B cell (primary cell): Measurements from ENCODE around the gene CD209. TPM values are rescaled to one million over a fixed set of nuclear protein-coding genes. Genes with fewer than 3 reads are reported as not detected.

Experiments used
- ATAC-seq: fragments of 200-7000 bp; cut with Tn5 transposase; one replicate; pipeline ENCODE4 v1.10.0; 2021; ENCODE audit warnings: low read depth, mild to moderate bottlenecking, moderate number of reproducible peaks, moderate library complexity
- CTCF ChIA-PET: fragments of 350-600 bp; sonication (Branson Sonifier 250); formaldehyde crosslinking; loops from one replicate; lab custom pipeline; 2021; ENCODE audit warnings: antibody characterized with exemption, inconsistent platforms; lab: Charles Lee
- POLR2A ChIA-PET: fragments of 350-600 bp; sonication (Branson Sonifier 250); formaldehyde crosslinking; loops from one replicate; lab custom pipeline; 2021; ENCODE audit warnings: antibody characterized with exemption; lab: Charles Lee
- DNase-seq: peaks from one replicate; pipeline ENCODE4 v3.0.0; 2013
- H2AFZ ChIP-seq: 2 replicates; pipeline ENCODE4 v1.6.1; 2012; ENCODE audit warnings: mild to moderate bottlenecking, low read depth, low read length; ENCODE audit not compliant: insufficient read depth, poor library complexity, severe bottlenecking
- H3K27ac ChIP-seq, 2 donors: 1 replicate in 1 of 2; 2 replicates in 1 of 2; pipeline ENCODE4 v1.5.1; 2012 to 2013; ENCODE audit warnings: low read length in 2 of 2, mild to moderate bottlenecking in 2 of 2, moderate library complexity in 1 of 2
- H3K27me3 ChIP-seq, 4 experiments: fragments of 200-600 bp in 1 of 4; sonication (generic) in 1 of 4; replicated peaks in 1 of 4; 1 replicate in 2 of 4; 2 replicates in 2 of 4; pipeline versions ENCODE4 v1.6.1 to v1.7.0; 2013 to 2016; ENCODE audit warnings: low read length in 3 of 4, mild to moderate bottlenecking in 2 of 4, mixed read lengths in 1 of 4, moderate library complexity in 1 of 4; ENCODE audit not compliant: insufficient read depth in 4 of 4, control insufficient read depth in 3 of 4; ENCODE audit errors: control extremely low read depth in 1 of 4
- H3K36me3 ChIP-seq, 2 experiments: replicated peaks in 1 of 2; 1 replicate in 1 of 2; 2 replicates in 1 of 2; pipeline versions ENCODE4 v1.6.1 to v1.7.1; 2013; ENCODE audit warnings: low read length in 1 of 2; ENCODE audit not compliant: insufficient read depth in 2 of 2, control insufficient read depth in 1 of 2; ENCODE audit errors: control extremely low read depth in 1 of 2, extremely low read depth in 1 of 2
- H3K4me1 ChIP-seq, 2 donors: fragments of 200-600 bp in 1 of 2; sonication (generic) in 1 of 2; 1 replicate in 1 of 2; 2 replicates in 1 of 2; pipeline versions ENCODE4 v1.5.1 to v1.6.1; 2013 to 2017; ENCODE audit warnings: low read length in 2 of 2; ENCODE audit not compliant: control insufficient read depth in 2 of 2, insufficient read depth in 2 of 2
- H3K4me2 ChIP-seq: replicated peaks from 2 replicates; pipeline ENCODE3; 2012; ENCODE audit warnings: mild to moderate bottlenecking, low read depth, low read length; ENCODE audit not compliant: poor library complexity, severe bottlenecking
- H3K4me3 ChIP-seq, 5 experiments: fragments of 200-600 bp in 1 of 5; sonication (generic) in 1 of 5; 1 replicate in 3 of 5; 2 replicates in 2 of 5; pipeline versions ENCODE4 v1.5.1 to v1.7.0; 2011 to 2016; ENCODE audit warnings: low read length in 4 of 5, mild to moderate bottlenecking in 4 of 5, low read depth in 2 of 5, control low read depth in 1 of 5, moderate library complexity in 1 of 5; ENCODE audit not compliant: insufficient read depth in 1 of 5; ENCODE audit errors: control extremely low read depth in 1 of 5, extremely low read depth in 1 of 5
- H3K79me2 ChIP-seq: fragments of 200-600 bp; sonication (generic); one replicate; pipeline ENCODE4 v1.6.0; 2016; ENCODE audit warnings: low read length; ENCODE audit not compliant: control insufficient read depth, insufficient read depth
- H3K9ac ChIP-seq: fragments of 200-600 bp; sonication (generic); 2 replicates; pipeline ENCODE4 v1.6.1; 2017; ENCODE audit warnings: mild to moderate bottlenecking, low read length, moderate library complexity
- H3K9me3 ChIP-seq, 3 donors: one replicate each; pipeline versions ENCODE4 v1.6.1 to v1.7.1; 2013; ENCODE audit warnings: low read length in 2 of 3; ENCODE audit not compliant: control insufficient read depth in 2 of 3, insufficient read depth in 1 of 3; ENCODE audit errors: control extremely low read depth in 1 of 3
- H4K20me1 ChIP-seq: 2 replicates; pipeline ENCODE4 v1.6.0; 2012; ENCODE audit warnings: mild to moderate bottlenecking, low read length; ENCODE audit not compliant: insufficient read depth, control insufficient read depth, poor library complexity, severe bottlenecking
- H3K27ac Mint-ChIP-seq: one replicate; pipeline ENCODE4 v1.8.0; 2021; ENCODE audit warnings: mixed read lengths
- H3K27me3 Mint-ChIP-seq: one replicate; pipeline ENCODE4 v1.8.0; 2021; ENCODE audit warnings: mixed read lengths
- H3K4me1 Mint-ChIP-seq: one replicate; pipeline ENCODE4 v1.8.0; 2021; ENCODE audit warnings: mixed read lengths
- H3K4me3 Mint-ChIP-seq: one replicate; pipeline ENCODE4 v1.8.0; 2021; ENCODE audit warnings: mixed read lengths
- H3K9me3 Mint-ChIP-seq: one replicate; pipeline ENCODE4 v1.8.0; 2022; ENCODE audit warnings: mixed read lengths; ENCODE audit not compliant: insufficient read depth
- CTCF ChIP-seq: fragments of 200-600 bp; IDR thresholded peaks from one replicate; pipeline ENCODE4 v1.8.0; 2022; ENCODE audit warnings: antibody characterized with exemption, mild to moderate bottlenecking
- EZH2 ChIP-seq: IDR thresholded peaks from 2 replicates; pipeline ENCODE4 v1.6.1; 2012; ENCODE audit warnings: borderline replicate concordance, low read depth, mild to moderate bottlenecking, moderate library complexity, low read length; ENCODE audit not compliant: insufficient read depth, poor library complexity, severe bottlenecking
- WGBS: methylation state at CpG from one replicate; pipeline ENCODE4 v1.1.5; 2013; ENCODE audit warnings: missing lambda C conversion rate; ENCODE audit not compliant: insufficient coverage; 5-methylcytosine and 5-hydroxymethylcytosine counted together
- intact Hi-C: fragments of 100-400 bp; cut with micrococcal nuclease; formaldehyde crosslinking; loops from one replicate; pipeline ENCODE4 v1.10.0; 2022
- polyA plus RNA-seq: library from polyadenylated mRNA; depleted of rRNA; stranded (reverse); fragments of >200 nt; gene quantifications from 2 replicates; pipeline ENCODE4 v1.2.3, GENCODE V29; 2012
- total RNA-seq, 2 donors: library from RNA; stranded (reverse); fragments of 120-200 nt in 1 of 2; gene quantifications; 1 replicate in 1 of 2; 2 replicates in 1 of 2; pipeline versions ENCODE4 v1.2.3 to v1.2.4, GENCODE V29; 2013 to 2022

Gene CD209
- total and polyA plus RNA-seq, 2 donors (not counting 1 experiment from before 2014, with no cell fraction given), result 0.10 TPM; not detected in 1

DNA sequence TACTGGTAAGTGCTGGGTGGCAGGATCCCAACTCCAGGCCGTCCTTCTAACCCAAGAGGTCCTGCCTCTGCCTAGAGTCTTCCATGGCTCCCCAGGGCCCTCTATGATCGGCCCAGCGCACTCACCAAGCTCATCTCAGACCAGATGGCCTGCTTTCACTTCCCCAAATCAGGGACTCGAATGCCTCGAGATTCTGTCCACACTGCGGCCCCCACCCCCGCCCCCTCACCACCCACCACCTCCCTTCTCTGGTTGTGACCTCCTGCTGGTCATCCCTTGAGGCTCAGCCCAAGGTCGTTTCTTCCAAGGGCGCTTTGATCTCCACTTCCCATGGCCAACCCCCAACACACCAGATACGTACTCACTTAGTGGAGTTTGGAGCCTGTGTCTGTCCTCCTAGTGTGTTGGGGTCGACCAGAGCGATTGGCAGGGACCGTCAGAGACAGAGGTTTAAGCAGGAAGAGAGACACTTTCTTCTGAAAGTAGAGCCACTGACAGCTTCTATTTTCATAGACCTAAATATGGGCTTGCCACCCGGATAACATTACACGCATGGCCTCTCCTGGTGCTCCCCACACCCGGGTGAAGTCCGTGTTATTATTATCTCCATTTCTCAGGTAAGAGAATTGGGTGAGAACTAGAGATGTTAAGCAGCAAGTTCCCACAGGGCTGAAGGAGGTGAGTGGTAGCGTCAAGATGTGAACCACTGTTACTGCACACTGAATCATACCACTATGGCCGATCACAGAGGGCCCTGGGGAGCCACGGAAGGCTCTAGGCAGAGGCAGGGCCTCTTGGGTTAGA is 45.5 kb downstream of the CD209 start, which contains the start of gene FCER2:
FCER2 (minus strand) TSS at position 478 of the 804 bp plus-strand sequence. CDS start 2,371 bp downstream, outside the sequence.
- Mint-ChIP-seq H3K4me1 (peaks cover 87% of the 10 kb centered on the region), H3K27me3 (no peaks in the 10 kb centered on the region), H3K27ac (peak within 1 kb of the TSS; percentile 100), H3K4me3 (peak within 1 kb of the TSS; percentile 89), H3K9me3 (no peaks in the 10 kb centered on the region)
- ChIA-PET CTCF (interaction anchor here (0.6 to 8.3 kb wide), 4 partner anchors 11 to 111 kb away, joined by 3 to 58 read pairs (median 30); partner anchors contain the start of gene TRAPPC5), POLR2A (interaction anchor here (0.5 to 2.6 kb wide), 8 partner anchors 10 to 949 kb away, joined by 3 to 15 read pairs (median 5); partner anchors contain the start of gene TRAPPC5)
- Histone ChIP-seq H3K9me3 (peaks cover 0 to 6% (median 0%) of the 10 kb centered on the region in 3 donors), H3K4me2 (peak within 1 kb of the TSS; percentile 72), H3K27me3 (no peaks in the 10 kb centered on the region), H3K4me1 (peaks cover 88 to 97% of the 10 kb centered on the region in 2 donors), H3K36me3 (peaks cover 0 to 24% of the 10 kb centered on the region in 2 experiments), H3K9ac (peak within 1 kb of the TSS; percentile 59), H3K27ac (peak within 1 kb of the TSS; percentile 95 to 98), H3K4me3 (peak within 1 kb of the TSS; percentile 9 to 77 (median 72)), H3K79me2 (peaks cover 85% of the 10 kb centered on the region), H4K20me1 (no peaks in the 10 kb centered on the region), H2AFZ (peak within 1 kb of the TSS; percentile 45)
- WGBS, result 0% methylated on average over 6 of the region's 20 CpGs
- intact Hi-C loops, result loop anchor here (1.0 to 10.0 kb wide), 5 partner anchors 8 to 357 kb away; partner anchors contain the start of gene ARHGEF18
- DNase-seq (peak; percentile 92), ATAC-seq (peak; percentile 65)
- TF ChIP-seq EZH2, result no peak

- peaks cover 87 to 97% of the 10 kb centered on the region in 2 donors for H3K4me1 ChIP-seq
- H3K27me3 Mint-ChIP-seq, result no peaks in the 10 kb centered on the region
- TF ChIP-seq CTCF (no peak), EZH2 (no peak)
- peaks cover 0 to 30% of the 10 kb centered on the region in 2 experiments for H3K36me3 ChIP-seq
- H3K4me3 ChIP-seq, result peak overlapping the region; percentile 9 to 77 (median 72)
- ChIA-PET CTCF (interaction anchor here (0.6 to 8.3 kb wide), 4 partner anchors 12 to 111 kb away, joined by 3 to 58 read pairs (median 30); partner anchors contain the start of gene TRAPPC5), POLR2A (interaction anchor here (0.5 to 2.6 kb wide), 7 partner anchors 10 to 112 kb away, joined by 3 to 15 read pairs (median 5); partner anchors contain the start of gene TRAPPC5)
- peaks cover 90% of the 10 kb centered on the region for H3K79me2 ChIP-seq
- peak overlapping the region; percentile 59 for H3K9ac ChIP-seq
- peak overlapping the region; percentile 100 for H3K27ac Mint-ChIP-seq
- peak overlapping the region; percentile 89 for H3K4me3 Mint-ChIP-seq
- peak overlapping the region; percentile 72 for H3K4me2 ChIP-seq
- H3K9me3 ChIP-seq, result peaks cover 0 to 6% (median 0%) of the 10 kb centered on the region in 3 donors
- peaks cover 85% of the 10 kb centered on the region for H3K4me1 Mint-ChIP-seq
- H3K9me3 Mint-ChIP-seq, result no peaks in the 10 kb centered on the region
- ATAC-seq (no peak), DNase-seq (no peak)
- no peaks in the 10 kb centered on the region for H4K20me1 ChIP-seq
- no peaks in the 10 kb centered on the region for H3K27me3 ChIP-seq
- peak overlapping the region; percentile 95 to 98 for H3K27ac ChIP-seq
- 78% methylated on average over 11 of the region's 12 CpGs for WGBS
- intact Hi-C loops, result loop anchor here (10.0 kb wide), 1 partner anchor 356 kb away; the partner anchor contains the start of gene ARHGEF18
- no peak overlapping the region for H2AFZ ChIP-seq
These were observed 46.2 kb downstream of the CD209 start for GRCh38 chr19:7701049-7701653.
